ENCODE results near the gene SLC25A41. TPM values are rescaled to one million over a fixed set of nuclear protein-coding genes. Genes with fewer than 3 reads are reported as not detected.

SLC25A41 gene
- total and polyA plus RNA-seq, 2 of the 13 experiments (the other 11 are each of a cell fraction or from before 2014, with no cell fraction given) = 0.33 to 0.95 TPM

DNA sequence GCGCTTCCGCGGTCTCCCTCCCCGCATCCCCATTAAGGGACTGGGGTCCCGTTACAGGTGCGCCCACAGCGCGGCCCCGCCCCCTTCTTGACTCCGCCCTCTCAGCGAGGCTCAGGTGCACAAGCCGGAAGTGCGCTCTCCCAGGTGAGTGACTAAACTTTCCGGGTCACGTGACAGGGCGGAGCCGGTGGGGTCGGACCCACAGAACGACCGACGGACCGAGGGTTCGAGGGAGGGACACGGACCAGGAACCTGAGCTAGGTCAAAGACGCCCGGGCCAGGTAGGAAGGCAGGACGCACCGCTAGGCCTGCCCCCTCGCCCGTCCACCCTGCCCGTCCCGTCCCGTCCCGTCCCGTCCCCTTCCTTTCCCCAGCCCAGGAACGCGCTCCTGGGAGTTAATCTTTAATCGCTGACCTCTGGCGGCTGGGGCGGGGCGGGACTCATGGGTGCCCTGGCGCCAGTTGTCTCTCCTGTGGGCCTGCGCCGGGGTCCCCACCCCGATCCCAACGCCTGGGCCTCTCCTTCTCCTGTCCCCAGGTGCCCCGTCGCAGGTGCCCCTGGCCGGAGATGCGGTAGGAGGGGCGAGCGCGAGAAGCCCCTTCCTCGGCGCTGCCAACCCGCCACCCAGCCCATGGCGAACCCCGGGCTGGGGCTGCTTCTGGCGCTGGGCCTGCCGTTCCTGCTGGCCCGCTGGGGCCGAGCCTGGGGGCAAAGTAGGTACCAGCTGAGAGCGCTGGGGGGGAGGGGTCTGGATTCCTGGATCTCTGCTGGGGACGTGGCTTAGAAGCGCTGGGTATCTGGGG is 30.7 kb upstream of the SLC25A41 start, which contains the start of gene CRB3 (continued):
- TF ChIP-seq, protein P1, sequence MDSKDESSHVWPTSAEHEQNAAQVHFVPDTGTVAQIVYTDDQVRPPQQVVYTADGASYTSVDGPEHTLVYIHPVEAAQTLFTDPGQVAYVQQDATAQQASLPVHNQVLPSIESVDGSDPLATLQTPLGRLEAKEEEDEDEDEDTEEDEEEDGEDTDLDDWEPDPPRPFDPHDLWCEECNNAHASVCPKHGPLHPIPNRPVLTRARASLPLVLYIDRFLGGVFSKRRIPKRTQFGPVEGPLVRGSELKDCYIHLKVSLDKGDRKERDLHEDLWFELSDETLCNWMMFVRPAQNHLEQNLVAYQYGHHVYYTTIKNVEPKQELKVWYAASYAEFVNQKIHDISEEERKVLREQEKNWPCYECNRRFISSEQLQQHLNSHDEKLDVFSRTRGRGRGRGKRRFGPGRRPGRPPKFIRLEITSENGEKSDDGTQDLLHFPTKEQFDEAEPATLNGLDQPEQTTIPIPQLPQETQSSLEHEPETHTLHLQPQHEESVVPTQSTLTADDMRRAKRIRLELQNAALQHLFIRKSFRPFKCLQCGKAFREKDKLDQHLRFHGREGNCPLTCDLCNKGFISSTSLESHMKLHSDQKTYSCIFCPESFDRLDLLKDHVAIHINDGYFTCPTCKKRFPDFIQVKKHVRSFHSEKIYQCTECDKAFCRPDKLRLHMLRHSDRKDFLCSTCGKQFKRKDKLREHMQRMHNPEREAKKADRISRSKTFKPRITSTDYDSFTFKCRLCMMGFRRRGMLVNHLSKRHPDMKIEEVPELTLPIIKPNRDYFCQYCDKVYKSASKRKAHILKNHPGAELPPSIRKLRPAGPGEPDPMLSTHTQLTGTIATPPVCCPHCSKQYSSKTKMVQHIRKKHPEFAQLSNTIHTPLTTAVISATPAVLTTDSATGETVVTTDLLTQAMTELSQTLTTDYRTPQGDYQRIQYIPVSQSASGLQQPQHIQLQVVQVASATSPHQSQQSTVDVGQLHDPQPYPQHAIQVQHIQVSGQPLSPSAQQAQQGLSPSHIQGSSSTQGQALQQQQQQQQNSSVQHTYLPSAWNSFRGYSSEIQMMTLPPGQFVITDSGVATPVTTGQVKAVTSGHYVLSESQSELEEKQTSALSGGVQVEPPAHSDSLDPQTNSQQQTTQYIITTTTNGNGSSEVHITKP (CRISPR knock-in tag; IDR thresholded peaks at IDR 0.05; ENCODE audit: low read depth) = no peak
- TF ChIP-seq REPIN1 (CRISPR knock-in tag; IDR thresholded peaks at IDR 0.05; ENCODE audit: borderline replicate concordance, low read depth) = peak; percentile 41; the same call in 1 of the 2 replicates
- TF ChIP-seq, protein P2, sequence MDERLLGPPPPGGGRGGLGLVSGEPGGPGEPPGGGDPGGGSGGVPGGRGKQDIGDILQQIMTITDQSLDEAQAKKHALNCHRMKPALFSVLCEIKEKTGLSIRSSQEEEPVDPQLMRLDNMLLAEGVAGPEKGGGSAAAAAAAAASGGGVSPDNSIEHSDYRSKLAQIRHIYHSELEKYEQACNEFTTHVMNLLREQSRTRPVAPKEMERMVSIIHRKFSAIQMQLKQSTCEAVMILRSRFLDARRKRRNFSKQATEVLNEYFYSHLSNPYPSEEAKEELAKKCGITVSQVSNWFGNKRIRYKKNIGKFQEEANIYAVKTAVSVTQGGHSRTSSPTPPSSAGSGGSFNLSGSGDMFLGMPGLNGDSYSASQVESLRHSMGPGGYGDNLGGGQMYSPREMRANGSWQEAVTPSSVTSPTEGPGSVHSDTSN (CRISPR knock-in tag; IDR thresholded peaks at IDR 0.05) = no peak
- TF ChIP-seq ZNF781 (CRISPR knock-in tag; IDR thresholded peaks at IDR 0.05; ENCODE audit: borderline replicate concordance, not compliant biosample characterization) = no peak
- TF ChIP-seq DNMT3B (CRISPR knock-in tag; conservative IDR thresholded peaks at IDR 0.05) = no peak
- 0 out of 2 replicates have a peak, but pooled peaks have one; percentile 44 for TF ChIP-seq ZNF83 (CRISPR knock-in tag; IDR thresholded peaks at IDR 0.05; ENCODE audit: borderline replicate concordance)
- TF ChIP-seq RBAK (CRISPR knock-in tag; IDR thresholded peaks at IDR 0.05) = no peak
- TF ChIP-seq ZNF792 (CRISPR knock-in tag; IDR thresholded peaks at IDR 0.05) = no peak
- no peak for TF ChIP-seq CBFB (CRISPR knock-in tag; IDR thresholded peaks at IDR 0.05)
- TF ChIP-seq, protein P3, sequence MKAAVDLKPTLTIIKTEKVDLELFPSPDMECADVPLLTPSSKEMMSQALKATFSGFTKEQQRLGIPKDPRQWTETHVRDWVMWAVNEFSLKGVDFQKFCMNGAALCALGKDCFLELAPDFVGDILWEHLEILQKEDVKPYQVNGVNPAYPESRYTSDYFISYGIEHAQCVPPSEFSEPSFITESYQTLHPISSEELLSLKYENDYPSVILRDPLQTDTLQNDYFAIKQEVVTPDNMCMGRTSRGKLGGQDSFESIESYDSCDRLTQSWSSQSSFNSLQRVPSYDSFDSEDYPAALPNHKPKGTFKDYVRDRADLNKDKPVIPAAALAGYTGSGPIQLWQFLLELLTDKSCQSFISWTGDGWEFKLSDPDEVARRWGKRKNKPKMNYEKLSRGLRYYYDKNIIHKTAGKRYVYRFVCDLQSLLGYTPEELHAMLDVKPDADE (CRISPR knock-in tag; IDR thresholded peaks at IDR 0.05) = no peak
- TF ChIP-seq, protein P4, sequence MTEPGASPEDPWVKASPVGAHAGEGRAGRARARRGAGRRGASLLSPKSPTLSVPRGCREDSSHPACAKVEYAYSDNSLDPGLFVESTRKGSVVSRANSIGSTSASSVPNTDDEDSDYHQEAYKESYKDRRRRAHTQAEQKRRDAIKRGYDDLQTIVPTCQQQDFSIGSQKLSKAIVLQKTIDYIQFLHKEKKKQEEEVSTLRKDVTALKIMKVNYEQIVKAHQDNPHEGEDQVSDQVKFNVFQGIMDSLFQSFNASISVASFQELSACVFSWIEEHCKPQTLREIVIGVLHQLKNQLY (CRISPR knock-in tag; IDR thresholded peaks at IDR 0.05) = peak; percentile 23; the same call in 1 of the 2 replicates
- TF ChIP-seq HNF4G (IDR thresholded peaks at IDR 0.05; ENCODE audit: borderline replicate concordance, low read depth, low read length) = no peak; the same call in 1 of the 2 replicates
- no peak for TF ChIP-seq HNF4G (CRISPR knock-in tag; IDR thresholded peaks at IDR 0.05; ENCODE audit: borderline replicate concordance, low read depth)
- peak; percentile 74; the same call in 1 of the 2 replicates for TF ChIP-seq ETV5 (CRISPR knock-in tag; IDR thresholded peaks at IDR 0.05; ENCODE audit: borderline replicate concordance)
- peak; percentile 18; the same call in 1 of the 2 replicates for TF ChIP-seq HDAC2 (CRISPR knock-in tag; IDR thresholded peaks at IDR 0.05)
- TF ChIP-seq ZNF878 (CRISPR knock-in tag; IDR thresholded peaks at IDR 0.05) = no peak
- no peak for TF ChIP-seq ZKSCAN5 (CRISPR knock-in tag; IDR thresholded peaks at IDR 0.05)
- no peak for TF ChIP-seq ZNF17 (CRISPR knock-in tag; IDR thresholded peaks at IDR 0.05)
- TF ChIP-seq, protein P5, sequence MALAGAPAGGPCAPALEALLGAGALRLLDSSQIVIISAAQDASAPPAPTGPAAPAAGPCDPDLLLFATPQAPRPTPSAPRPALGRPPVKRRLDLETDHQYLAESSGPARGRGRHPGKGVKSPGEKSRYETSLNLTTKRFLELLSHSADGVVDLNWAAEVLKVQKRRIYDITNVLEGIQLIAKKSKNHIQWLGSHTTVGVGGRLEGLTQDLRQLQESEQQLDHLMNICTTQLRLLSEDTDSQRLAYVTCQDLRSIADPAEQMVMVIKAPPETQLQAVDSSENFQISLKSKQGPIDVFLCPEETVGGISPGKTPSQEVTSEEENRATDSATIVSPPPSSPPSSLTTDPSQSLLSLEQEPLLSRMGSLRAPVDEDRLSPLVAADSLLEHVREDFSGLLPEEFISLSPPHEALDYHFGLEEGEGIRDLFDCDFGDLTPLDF (CRISPR knock-in tag; IDR thresholded peaks at IDR 0.05) = no peak
- TF ChIP-seq ZNF713 (CRISPR knock-in tag; IDR thresholded peaks at IDR 0.05) = no peak
- TF ChIP-seq ZNF768 (CRISPR knock-in tag; IDR thresholded peaks at IDR 0.05) = no peak
- no peak for TF ChIP-seq ZBTB21 (CRISPR knock-in tag; IDR thresholded peaks at IDR 0.05)

Data from HepG2 (cell line).